Amygdala (tissue), 56 donors: Measurements from ENCODE around the gene FUNDC2.
A peak's percentile ranks its signal among the peaks of the same experiment; 100 is the strongest.
"Not testable (repeated sequence)": the region's sequence is repeated elsewhere in the genome, so short reads cannot be mapped to it uniquely, and the experiment has no call there.

Experiments
- DNase-seq, 56 donors: peaks; one replicate each; lab custom pipeline; 2025; lab: John Stamatoyannopoulos, UW

FUNDC2 gene

GRCh38 chrX:155026727-155027508, at the start of gene FUNDC2:
Gene FUNDC2, plus strand, starts transcription at chrX:155026844. Its CDS starts 95 bp downstream, at chrX:155026939.
- peak in 55 of 56 donors; percentile 50 to 94 (median 82) for DNase-seq

- DNase-seq = no peak
These were observed 47.0 kb upstream of the FUNDC2 start for GRCh38 chrX:154979629-154980028.

DNA sequence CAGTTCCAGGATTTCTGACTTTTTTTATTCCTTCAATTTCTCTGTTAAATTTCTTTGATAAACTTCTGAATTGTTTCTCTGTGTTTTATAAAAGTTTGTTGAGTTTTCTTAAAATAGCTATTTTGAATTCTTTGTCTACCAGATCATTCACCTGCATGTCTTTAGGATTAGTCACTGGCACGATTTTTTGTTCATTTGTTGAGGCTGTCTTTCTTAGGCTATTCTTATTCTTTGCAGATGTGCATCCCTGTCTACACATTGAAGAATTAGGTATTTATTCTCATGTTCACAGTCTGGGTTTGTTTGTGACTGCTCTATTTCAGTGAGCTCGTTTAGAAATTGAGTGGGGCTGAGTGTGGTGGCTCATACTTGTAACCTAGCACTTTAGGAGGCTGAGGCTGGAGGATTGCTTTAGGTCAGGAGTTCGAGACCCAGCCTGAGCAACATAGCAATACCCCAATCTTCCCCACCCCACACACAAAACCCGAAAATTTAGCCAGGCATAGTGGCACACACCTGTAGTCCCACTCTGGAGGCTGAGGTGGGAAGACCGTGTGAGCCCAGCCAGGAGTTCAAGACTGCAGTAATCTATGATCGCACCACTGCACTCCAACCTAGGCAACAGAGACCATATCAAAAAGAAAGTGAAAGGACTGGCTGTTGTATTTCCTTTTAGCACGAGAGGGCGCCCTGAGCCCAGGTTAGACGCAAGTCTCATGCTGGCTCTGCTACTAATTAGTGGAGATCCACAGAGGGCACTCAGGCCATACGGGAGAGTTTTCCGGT, 46.1 kb upstream of the FUNDC2 start:
- peak in 49 of 56 donors; percentile 0 to 81 (median 15) for DNase-seq

- no peak for DNase-seq
These were observed 45.6 kb upstream of the FUNDC2 start for GRCh38 chrX:154981116-154981411.

- DNase-seq = no peak
These were observed 39.6 kb upstream of the FUNDC2 start for GRCh38 chrX:154986826-154987575.

DNA sequence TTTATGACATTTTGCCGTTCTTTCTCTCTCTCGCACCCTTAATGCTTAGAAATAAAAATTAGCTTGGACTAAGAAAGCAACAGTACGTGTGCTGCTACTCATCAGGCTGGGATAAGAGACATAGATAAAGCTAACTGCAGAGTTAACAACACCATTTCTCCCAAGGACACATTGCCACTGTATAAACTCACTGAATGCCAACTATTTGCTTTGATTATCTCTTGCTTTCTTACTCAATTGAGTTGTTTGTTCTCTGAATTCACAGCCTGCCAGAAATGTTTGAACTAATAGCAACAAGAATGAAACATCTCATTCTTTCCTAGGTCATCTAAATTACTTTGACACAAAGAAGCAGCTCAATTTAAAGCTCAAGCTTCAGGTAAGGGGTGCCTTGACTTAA, 38.7 kb upstream of the FUNDC2 start:
- DNase-seq = no peak

GRCh38 chrX:154988719-154989118, 37.9 kb upstream of the FUNDC2 start:
- no peak for DNase-seq

DNA sequence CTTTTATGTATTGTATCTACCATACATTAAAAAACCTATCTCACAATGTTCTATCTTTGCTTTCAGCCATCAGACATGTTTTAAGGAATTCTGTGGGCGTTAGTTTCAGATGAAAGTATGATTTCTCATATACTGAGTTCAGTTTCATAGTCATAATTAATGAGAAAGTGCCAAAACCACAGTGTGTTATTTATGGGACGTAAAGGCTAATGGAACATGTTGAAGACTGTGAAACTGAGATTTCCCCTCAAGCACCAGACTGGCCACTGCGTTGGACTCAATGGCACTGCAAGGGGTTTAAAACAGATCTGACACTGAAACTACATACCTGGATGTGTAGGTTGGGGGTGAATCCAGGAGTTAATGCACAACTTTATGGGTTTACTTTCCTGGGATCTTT, 36.1 kb upstream of the FUNDC2 start:
- no peak for DNase-seq

DNA sequence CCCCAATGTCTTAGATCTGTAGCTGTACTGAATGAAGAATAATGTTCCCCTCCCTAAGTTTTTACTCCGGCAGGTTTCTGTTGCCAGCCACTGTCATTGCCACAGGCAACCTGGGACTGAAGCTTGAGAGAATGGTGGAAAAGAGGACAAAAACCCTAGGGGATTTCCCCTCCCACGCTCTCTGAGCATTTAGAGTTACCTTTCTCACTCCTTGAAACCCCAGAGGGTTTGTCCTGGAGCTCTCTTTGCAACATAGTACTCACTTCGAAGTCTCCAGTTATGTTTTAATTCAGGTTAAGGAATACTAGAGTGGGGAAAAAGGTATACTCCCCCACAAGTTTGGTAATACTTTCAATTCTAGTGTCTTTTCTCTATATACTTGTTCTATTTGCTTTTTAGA, 35.6 kb upstream of the FUNDC2 start:
- no peak for DNase-seq

DNA sequence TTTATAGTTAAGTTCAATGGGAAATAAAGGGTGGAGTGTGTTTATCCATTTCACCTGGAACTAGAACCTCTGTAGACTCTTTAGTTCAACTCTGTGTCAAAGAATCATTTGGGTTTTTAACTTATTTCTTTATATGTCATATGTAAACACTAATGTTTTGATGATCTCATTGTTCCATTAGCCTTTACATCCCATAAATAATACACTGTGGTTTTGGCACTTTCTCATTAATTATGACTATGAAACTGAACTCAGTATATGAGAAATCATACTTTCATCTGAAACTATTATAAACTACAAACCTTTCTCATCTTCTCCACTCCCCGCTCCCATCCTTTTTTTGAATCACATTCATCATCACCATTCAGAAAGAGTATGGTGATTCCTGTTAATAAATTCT, 35.2 kb upstream of the FUNDC2 start:
- DNase-seq = no peak

- no peak for DNase-seq
These were observed 28.3 kb upstream of the FUNDC2 start for GRCh38 chrX:154998204-154998880.

DNA sequence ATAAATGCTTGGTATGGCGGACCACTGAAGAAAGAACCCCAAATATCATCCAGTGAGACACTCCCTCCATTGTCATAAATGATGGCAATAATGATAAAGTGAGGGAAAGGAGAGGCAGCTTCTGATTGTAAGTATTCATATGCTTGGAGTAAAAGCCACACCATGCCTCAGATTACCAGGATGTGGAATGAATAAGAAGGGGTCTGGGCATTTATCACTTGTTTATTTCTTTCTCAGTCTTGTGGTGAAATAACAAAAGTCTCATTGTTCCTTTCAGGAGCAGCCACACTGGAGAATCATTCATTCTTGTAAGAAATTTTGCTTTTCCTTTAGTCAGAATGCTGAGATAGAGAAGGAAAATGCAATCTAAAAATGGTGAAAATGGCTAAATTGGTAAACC, 25.8 kb upstream of the FUNDC2 start:
- DNase-seq = no peak

DNA sequence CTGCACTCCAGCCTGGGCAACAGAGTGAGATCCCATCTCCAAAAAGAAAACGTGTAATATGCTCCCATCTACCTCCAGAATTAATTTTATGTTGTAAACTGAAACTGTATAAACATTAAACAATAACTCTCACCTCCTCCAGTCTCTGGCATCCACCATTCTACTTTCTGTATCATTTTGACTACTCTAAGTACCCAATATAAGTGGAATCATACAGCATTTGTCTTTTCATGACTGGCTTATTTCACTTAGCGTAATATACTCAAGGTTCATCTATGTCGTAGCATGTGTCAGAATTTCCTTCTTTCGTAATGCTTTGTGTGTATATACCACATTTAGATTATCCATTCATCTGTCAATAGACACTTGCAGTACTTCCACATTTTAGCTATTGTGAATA, 24.8 kb upstream of the FUNDC2 start:
- no peak for DNase-seq

- no peak for DNase-seq
These were observed 21.5 kb upstream of the FUNDC2 start for GRCh38 chrX:155005190-155005589.

DNA sequence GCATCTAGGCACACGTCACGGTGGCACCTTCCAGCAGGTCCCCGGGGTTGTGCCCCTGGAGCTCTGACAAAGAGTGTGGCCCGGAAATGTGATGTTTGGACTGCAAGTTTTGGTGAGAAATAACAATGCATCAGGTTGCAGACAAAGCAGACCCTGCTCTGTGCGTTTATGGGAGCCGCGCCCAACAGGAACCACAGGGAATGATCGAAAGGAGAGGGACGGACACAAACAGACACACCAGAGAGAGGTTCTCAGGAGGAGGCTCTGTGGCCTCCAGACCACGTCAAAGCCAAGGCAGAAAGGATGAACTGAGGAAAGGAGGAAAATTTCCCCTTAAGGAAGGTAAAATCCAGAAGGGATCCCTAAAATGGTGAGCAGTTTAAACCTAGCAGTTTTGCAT, 20.3 kb upstream of the FUNDC2 start:
- not testable (repeated sequence) for DNase-seq

GRCh38 chrX:155006913-155007671, 19.6 kb upstream of the FUNDC2 start:
- DNase-seq = not testable (repeated sequence)

DNA sequence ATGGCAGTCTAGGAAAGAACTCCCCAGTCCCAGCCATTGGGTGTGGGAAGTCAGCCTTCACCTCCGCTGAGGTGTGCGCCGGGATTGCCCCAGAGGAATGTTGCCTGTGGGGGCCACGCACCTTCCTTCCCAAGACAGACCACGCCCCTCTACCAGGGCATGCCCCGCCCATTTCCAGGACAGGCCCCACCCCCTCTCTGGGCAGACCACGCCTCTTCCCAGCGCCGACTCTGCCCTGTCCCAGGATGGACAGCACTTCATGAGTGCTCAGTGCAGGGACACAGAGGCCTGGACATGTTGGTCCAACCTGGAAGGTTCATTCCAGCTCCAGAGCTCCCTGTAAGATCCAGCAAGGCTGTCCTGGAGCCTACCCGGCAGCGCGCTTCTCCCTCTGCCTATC, 18.1 kb upstream of the FUNDC2 start:
- DNase-seq = not testable (repeated sequence)

GRCh38 chrX:155009994-155010472, 16.6 kb upstream of the FUNDC2 start:
- DNase-seq = no peak

GRCh38 chrX:155020591-155020990, 6.1 kb upstream of the FUNDC2 start:
- no peak for DNase-seq

DNA sequence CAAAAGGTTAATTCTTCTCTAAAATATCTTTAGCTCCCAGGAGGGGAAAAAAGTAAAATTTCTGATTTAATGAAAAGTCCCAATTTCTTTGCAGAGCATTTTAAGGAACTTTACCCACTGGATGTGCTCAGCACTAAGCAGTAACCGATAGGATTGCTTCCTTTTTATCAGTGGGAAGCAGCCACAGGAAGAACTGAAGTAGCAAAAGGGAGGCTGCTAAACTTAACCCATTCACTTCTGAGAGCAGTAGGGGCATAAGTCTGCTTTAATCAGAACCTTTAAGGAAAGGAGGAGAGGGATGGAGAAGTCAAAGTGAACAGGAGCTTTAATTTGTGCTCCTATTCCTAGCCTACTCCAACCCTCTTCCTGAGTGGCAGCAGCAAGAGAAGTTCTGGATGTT, 4.1 kb upstream of the FUNDC2 start, which contains the start of gene F8:
Gene F8 (minus strand): TSS at position 139 of the 400 bp plus-strand sequence. CDS start 171 bp downstream, outside the sequence.
- no peak for DNase-seq
